Cardiac muscle cell (in vitro differentiated cells and primary cell): ENCODE results near the gene BCS1L. TPM values are rescaled to one million over a fixed set of nuclear protein-coding genes. Genes with fewer than 3 reads are reported as not detected.
"Not testable (repeated sequence)": the region's sequence is repeated elsewhere in the genome, so short reads cannot be mapped to it uniquely, and the experiment has no call there.

ENCODE experiments used
- DNase-seq, 2 donors: peaks; one replicate each; pipeline versions ENCODE4 v3.0.0 to v3.0.0-alpha.2; 2010 to 2017; ENCODE audit warnings: low read depth in 1 of 2, low spot score in 1 of 2
- H3K27ac ChIP-seq: fragments of 200-600 bp; sonication (generic); 2 replicates; pipeline ENCODE4 v1.5.1; 2016
- H3K27me3 ChIP-seq: fragments of 200-600 bp; sonication (generic); 2 replicates; pipeline ENCODE4 v1.6.0; 2016; ENCODE audit warnings: control low read depth
- H3K36me3 ChIP-seq: fragments of 200-600 bp; sonication (generic); 2 replicates; pipeline ENCODE4 v1.5.1; 2016; ENCODE audit warnings: control low read depth
- H3K4me1 ChIP-seq: fragments of 200-600 bp; sonication (generic); 2 replicates; pipeline ENCODE4 v1.8.1; 2017; ENCODE audit warnings: low read depth, mild to moderate bottlenecking, mixed run types
- H3K4me3 ChIP-seq: fragments of 200-600 bp; sonication (generic); 2 replicates; pipeline ENCODE4 v1.5.1; 2016; ENCODE audit warnings: mild to moderate bottlenecking
- H3K9me3 ChIP-seq: fragments of 200-600 bp; sonication (generic); 2 replicates; pipeline ENCODE4 v1.5.1; 2017; ENCODE audit warnings: low read depth, mild to moderate bottlenecking, control low read depth
- polyA plus RNA-seq: library from polyadenylated mRNA; unstranded; fragments of >200 nt; fragmentation: Nextera tagmentation; extraction: Ambion mirVana; gene quantifications from 2 replicates; pipeline ENCODE4 v1.2.1, GENCODE V29; 2016
- total RNA-seq: library from RNA; depleted of rRNA; stranded (reverse); fragments of >200 nt; gene quantifications from 2 replicates; pipeline ENCODE4 v1.2.3, GENCODE V29; 2016
- TF ChIP-seq, protein P1 (sequence below): IDR thresholded peaks from 2 replicates; pipeline ENCODE4 v1.5.1; 2012; ENCODE audit warnings: low read depth, mild to moderate bottlenecking, low read length

The BCS1L gene
- total and polyA plus RNA-seq, 2 experiments from 2014 or later: 28.6 to 67.0 TPM

DNA sequence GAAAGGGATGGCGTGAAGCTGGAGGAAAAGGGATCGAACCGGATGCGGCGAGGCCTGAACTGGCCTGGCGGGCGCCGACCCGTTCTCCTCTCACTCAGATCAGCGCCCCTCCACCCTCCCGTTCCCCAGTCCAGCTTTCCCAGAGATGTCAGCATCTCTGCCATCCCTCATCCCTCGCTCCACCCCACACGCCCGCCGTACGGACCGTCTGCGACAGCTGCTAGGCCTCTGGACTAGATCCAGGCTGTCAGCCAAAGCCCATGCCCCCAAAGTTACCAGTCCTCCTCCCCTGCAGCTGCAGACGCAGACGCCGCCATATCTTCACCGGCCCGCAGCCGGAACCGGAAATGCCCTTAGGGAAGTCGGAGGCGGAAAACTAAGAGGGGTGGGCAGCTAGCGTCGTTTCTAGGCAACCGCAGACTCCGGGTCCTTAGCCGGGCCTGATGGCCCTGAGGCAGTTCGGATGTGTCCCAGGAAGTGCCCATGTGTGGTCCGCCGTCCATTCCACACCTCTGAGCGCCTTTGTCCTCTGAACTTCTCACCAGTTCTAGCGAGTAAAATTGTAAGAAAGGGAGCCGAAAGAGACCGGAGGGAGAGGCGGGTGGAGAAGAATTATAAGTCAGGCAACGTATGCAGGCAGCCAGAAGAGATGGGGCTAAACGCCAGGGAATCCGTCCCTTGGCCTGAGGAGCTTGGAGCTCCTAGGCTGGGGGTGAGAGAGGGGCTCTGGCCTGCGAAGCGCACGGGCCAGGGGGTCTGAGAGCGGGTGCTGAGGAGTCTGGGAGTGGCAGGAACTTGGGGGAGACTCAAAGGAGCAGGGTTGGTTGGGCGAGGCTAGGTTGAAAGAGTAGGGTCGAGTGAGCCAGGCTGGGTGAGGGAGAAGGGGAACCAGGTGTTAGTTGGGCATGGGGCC, 12.4 kb downstream of the BCS1L start, which contains the start of the genes RNF25 and STK36:
TSS of gene RNF25 (minus strand) at position 349 of the 913 bp plus-strand sequence. CDS start at position 317, 32 bp downstream.
TSS of gene STK36 (plus strand) at position 433 of the 913 bp plus-strand sequence. CDS start 744 bp downstream, outside the sequence.
- peaks cover 3% of the 10 kb centered on the region for H3K4me1 ChIP-seq
- TF ChIP-seq, protein P1, sequence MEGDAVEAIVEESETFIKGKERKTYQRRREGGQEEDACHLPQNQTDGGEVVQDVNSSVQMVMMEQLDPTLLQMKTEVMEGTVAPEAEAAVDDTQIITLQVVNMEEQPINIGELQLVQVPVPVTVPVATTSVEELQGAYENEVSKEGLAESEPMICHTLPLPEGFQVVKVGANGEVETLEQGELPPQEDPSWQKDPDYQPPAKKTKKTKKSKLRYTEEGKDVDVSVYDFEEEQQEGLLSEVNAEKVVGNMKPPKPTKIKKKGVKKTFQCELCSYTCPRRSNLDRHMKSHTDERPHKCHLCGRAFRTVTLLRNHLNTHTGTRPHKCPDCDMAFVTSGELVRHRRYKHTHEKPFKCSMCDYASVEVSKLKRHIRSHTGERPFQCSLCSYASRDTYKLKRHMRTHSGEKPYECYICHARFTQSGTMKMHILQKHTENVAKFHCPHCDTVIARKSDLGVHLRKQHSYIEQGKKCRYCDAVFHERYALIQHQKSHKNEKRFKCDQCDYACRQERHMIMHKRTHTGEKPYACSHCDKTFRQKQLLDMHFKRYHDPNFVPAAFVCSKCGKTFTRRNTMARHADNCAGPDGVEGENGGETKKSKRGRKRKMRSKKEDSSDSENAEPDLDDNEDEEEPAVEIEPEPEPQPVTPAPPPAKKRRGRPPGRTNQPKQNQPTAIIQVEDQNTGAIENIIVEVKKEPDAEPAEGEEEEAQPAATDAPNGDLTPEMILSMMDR: no peak
- H3K4me3 ChIP-seq: peak within 1 kb of the TSS; percentile 82
- DNase-seq: peak; percentile 93 to 94
- peak within 1 kb of the TSS; percentile 81 for H3K27ac ChIP-seq
- no peaks in the 10 kb centered on the region for H3K9me3 ChIP-seq
- H3K36me3 ChIP-seq: peaks cover 10% of the 10 kb centered on the region
- H3K27me3 ChIP-seq: no peaks in the 10 kb centered on the region

DNA sequence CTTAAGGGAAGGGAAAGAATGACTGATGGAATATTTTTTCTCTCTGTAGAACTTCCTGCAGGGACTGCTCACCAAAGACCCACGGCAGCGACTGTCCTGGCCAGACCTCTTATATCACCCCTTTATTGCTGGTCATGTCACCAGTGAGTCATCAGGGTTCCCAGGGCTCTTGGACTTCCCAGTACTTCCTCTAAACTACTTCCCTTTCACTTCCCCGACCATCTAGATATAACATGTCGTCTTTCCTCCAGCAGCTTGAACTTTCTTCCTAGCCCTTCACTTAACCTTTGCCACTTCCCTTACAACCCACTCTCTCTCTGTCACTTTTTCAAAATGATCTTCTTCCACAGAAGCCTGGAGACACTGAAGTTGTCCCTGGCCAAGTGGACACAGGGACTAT, 19.6 kb downstream of the BCS1L start:
- no peak for DNase-seq
- TF ChIP-seq, protein P1: no peak
- Histone ChIP-seq H3K36me3 (peaks cover 20% of the 10 kb centered on the region), H3K9me3 (no peaks in the 10 kb centered on the region), H3K27me3 (no peaks in the 10 kb centered on the region), H3K27ac (no peak overlapping the region), H3K4me1 (no peaks in the 10 kb centered on the region), H3K4me3 (no peak overlapping the region)

DNA sequence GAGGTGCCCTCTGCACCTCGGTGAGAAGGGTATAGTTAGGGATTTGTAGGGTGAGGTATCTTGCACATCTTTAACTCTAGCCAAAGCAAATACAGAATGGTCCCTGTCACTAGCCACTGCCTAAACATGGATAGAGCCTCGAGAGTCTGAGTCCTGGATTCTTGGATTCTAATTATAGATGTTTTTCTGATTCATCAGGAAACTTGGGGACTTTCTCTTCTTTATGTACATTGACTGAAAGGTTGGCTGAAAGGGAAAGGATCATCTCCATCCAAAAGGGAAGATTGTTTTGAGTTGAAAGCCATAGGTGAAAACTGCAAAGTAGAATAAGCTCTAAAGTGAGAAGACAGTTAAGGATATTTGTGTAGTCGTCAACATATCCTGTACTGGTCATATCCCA, 20.6 kb downstream of the BCS1L start:
- DNase-seq: no peak
- Histone ChIP-seq H3K4me1 (no peaks in the 10 kb centered on the region), H3K4me3 (no peak overlapping the region), H3K27ac (no peak overlapping the region), H3K9me3 (no peaks in the 10 kb centered on the region), H3K27me3 (no peaks in the 10 kb centered on the region), H3K36me3 (peaks cover 23% of the 10 kb centered on the region)
- TF ChIP-seq, protein P1: no peak

DNA sequence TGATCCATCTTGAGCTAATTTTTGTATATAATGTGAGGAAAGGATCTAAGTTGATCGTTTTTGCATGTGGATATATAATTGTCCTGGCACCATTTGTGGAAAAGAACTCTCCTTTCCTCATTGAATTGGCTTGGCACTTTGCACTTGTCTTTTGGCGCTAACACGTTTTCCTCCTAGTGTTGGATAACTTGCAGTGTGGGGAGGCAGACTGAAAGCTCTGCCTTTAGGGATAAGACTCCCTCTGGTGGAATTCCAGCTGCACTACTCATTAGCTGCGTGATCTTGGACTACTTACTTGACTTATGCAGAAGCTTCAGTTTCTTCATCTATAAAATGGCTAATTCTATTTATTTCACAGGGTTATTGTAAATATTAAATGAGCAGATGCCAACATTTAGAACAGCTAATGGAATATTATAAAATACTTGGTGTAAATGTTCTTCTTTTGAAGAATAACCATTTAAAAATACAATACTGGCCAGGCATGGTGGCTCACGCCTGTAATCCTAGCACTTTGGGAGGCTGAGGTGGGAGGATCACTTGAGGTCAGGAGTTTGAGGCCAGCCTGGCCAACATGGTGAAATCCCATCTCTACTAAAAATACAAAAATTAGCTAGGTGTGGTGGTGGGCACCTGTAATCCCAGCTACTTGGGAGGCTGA, 28.0 kb downstream of the BCS1L start:
- DNase-seq: peak; percentile 84 to 88
- H3K9me3 ChIP-seq, H3K4me1 ChIP-seq, H3K27me3 ChIP-seq, H3K27ac ChIP-seq, H3K4me3 ChIP-seq: not testable (repeated sequence)
- peaks cover 27% of the 10 kb centered on the region for H3K36me3 ChIP-seq
- TF ChIP-seq, protein P1: peak; percentile 92

DNA sequence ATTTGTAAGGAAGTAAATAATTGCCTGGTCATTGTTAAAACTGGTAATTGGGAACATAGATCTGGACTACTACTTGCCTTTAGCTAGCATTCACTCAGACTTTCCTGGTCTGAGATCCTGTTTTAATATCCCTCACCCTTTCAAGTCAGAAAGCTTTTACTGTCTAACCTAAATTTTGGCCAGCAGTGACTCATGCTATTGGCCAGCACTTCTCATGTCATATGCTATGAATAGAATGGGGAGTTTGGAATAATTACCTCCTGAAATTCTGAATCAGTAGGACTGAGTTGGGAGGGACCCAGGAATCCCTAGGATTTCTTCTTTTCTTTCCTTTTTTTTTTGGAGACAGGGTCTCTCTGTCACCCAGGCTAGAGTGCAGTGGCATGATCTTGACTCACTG, 31.8 kb downstream of the BCS1L start:
- Histone ChIP-seq H3K27ac (no peak overlapping the region), H3K4me1 (no peaks in the 10 kb centered on the region), H3K4me3 (no peak overlapping the region), H3K27me3 (no peaks in the 10 kb centered on the region), H3K36me3 (peaks cover 24% of the 10 kb centered on the region), H3K9me3 (no peaks in the 10 kb centered on the region)
- TF ChIP-seq, protein P1: no peak
- DNase-seq: no peak
